ENCODE data around the gene AGFG2.

DNA sequence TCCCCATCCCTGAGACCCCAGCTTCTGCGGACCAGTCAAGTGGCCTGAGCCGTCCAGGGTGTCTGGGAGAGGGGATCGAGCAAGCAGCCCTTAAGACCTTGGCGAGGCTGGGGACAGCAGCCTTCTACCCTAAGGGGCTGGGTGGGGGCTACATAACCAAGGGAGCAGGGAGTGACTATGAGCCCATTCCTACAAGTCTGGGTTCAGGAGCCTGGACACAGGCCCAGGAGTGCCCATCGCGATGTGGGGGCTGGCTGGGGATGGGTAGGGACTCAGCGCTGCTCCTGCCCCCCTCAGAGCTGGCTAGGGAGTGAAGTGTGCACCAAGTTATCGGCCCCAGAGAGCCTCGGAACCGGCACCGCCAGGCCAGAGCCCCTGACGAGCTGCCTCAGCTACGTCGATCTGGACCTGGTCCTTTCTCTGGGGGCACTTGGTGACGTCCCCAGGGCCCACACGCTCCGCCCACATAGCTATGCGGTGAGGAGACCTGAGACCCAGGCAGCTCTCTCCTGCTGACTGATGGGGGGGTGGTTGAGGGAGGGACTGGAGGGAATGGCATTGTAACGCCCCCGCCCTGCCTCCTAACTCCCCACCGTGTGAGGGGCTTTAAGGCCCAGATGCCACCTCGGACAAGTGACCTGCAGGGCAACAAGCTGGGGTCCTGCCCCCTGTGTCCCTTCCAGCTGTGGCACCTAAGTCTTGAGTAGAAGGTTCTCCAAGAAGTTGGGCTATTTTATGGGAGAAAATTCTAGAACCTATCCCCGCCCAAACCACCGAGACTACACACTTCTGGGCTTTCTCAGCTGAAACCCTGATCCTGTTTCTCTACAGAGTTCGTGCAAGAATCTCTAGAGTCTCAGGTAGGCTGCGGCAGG lies 32.2 kb downstream of the AGFG2 start:
- TF ChIP-seq GATA2 (IDR thresholded peaks at IDR 0.05; ENCODE audit: low read depth, low read length) (no peak), GATA3 (IDR thresholded peaks at IDR 0.05; ENCODE audit: low read depth, low read length) (no peak)

All from SH-SY5Y (cell line).